GM12874 (cell line): ENCODE measurements around the gene CCL4L2.

Experiments
- CTCF ChIP-seq: IDR thresholded peaks from 2 replicates; pipeline ENCODE4 v1.5.1; 2011; ENCODE audit warnings: low read depth, mild to moderate bottlenecking, control low read depth, low read length, moderate library complexity; ENCODE audit not compliant: insufficient read depth

Gene CCL4L2

DNA sequence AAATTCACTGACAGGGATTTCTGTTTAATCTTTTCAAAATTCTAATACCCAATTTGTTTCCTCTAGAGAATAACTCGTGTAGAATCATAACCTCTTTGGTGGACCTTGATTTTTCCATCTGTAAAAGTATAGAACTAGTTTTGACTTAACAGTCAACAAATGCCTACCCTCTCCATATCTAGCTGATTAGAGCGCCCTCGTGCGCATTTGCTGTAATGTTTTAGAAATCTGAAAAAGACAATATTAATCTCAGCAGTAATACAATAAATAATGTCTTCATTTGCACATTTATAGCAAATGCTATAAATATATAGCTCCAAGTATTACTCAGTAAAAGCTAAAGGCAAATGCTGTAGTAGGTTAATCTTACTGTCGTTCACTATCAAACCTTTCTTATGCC lies 18.8 kb downstream of the CCL4L2 start:
- 0 out of 2 replicates have a peak, but pooled peaks have one; percentile 1 for TF ChIP-seq CTCF
